C4-2B (cell line): ENCODE results near the gene P2RY12.

Experiments
- CTCF ChIP-seq: fragments of 450-650 bp; conservative IDR thresholded peaks from 2 replicates; pipeline ENCODE4 v1.5.1; 2017; ENCODE audit warnings: mild to moderate bottlenecking
- ZFX ChIP-seq: fragments of 450-650 bp; IDR thresholded peaks from 2 replicates; pipeline ENCODE4 v1.6.1; 2017

GRCh38 chr3:151319628-151320027, 64.9 kb downstream of the P2RY12 start:
- no peak for TF ChIP-seq CTCF
- TF ChIP-seq ZFX = no peak
